ENCODE data around the gene CHL1.

CHL1 gene

GRCh38 chr3:217099-217813 lies 20.7 kb downstream of the CHL1 start:
- DNase-seq (ENCODE audit: low read depth in 2 of 2): no peak

DNA sequence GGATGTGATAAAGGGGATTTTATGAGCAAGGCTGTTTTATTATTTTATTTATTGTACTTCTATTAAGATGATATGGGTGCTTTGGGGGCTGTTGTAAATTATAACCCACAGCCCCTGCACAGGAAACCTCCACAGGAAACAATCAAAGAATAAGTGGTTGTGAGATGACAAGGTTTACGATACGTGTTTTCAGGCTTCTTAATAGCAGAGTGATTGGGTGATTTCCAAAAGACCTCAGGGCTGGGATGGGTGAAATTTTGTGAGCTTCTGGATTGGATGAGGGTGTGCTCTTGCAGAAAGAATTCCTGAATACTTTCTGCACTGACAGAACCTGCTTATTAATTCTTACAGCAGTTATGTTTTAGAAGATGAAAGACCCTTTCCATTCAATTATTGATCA lies 21.4 kb downstream of the CHL1 start:
- no peak for DNase-seq (ENCODE audit: low read depth in 2 of 2)

GRCh38 chr3:228442-229182 lies 32.0 kb downstream of the CHL1 start:
- no peak for DNase-seq (ENCODE audit: low read depth in 2 of 2)

GRCh38 chr3:229183-229661 lies 32.7 kb downstream of the CHL1 start:
- DNase-seq (ENCODE audit: low read depth in 2 of 2): no peak

DNA sequence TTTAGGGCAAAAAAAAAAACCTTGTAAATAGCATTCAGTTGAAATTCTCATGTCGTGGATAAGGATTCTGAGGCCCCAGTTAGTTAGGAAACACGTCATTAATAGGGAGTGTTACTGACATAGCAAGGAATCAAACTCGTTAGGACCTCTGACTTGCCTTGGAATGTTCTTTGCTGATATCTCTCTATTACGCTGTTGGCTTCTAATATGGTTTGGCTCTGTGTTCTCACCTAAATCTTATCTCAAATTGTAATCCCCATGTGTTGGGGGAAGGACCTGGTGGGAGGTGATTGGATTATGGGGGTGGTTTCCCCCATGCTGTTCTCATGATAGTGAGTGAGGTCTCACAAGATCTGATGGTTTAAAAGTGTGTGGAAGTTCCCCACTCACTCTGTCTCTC lies 40.3 kb downstream of the CHL1 start:
- DNase-seq (ENCODE audit: low read depth in 2 of 2): no peak

- no peak for DNase-seq (ENCODE audit: low read depth in 2 of 2)
These were observed 46.2 kb downstream of the CHL1 start for GRCh38 chr3:242602-243355.

GRCh38 chr3:243356-243725 lies 46.8 kb downstream of the CHL1 start:
- no peak for DNase-seq (ENCODE audit: low read depth in 2 of 2)

DNA sequence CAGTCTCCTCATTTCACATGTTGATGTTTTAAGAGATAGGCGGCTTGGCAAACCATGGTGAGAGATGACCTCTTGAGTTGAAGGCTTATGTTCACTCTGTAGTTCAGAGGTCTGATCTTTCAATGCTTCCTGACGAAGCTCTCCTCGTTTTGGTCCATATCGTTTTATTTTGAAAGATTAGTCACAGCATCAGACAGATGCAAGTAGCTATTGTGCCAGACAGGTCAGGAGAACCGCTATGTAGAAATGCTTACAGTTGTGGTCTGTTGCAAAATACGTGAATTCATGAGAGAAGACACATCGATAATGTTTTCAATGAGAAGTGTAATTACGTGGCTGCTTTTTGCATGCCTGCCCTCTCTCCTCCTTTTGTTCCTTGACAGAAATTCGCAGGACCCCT lies 47.5 kb downstream of the CHL1 start:
- no peak for DNase-seq (ENCODE audit: low read depth in 2 of 2)

- no peak for DNase-seq (ENCODE audit: low read depth in 2 of 2)
These were observed 51.4 kb downstream of the CHL1 start for GRCh38 chr3:247916-248315.

GRCh38 chr3:248864-249520 lies 52.4 kb downstream of the CHL1 start:
- DNase-seq (ENCODE audit: low read depth in 2 of 2): no peak

DNA sequence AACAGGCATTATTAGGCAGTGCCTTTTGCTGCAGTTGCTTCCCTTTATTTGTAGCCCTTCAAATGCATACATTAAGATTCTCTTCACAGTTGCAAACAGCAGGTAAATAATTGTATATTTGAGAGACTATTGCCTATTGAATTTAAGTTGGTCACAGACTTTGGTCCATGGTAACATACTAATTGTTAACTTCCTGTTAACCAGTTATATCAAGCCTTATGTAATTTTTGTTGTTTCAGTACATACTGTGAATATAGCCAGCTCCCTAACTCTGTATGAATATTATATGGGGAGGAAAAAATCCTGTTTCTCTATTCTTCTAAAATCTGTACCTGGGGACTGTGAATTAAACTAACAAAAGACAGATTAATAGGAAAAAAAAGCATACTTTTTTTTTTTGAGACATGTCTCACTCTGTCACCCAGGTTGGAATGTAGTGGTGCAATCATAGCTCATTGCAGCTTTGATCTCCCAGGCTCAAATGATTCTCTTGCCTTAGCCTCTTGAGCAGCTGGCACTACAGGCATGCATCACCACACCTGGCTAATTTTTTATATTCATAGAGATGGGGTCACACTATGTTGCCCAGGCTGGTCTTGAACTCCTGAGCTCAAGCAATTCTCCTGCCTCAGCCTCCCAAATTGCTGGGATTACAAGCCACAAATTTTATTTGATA lies 53.2 kb downstream of the CHL1 start:
- no peak for DNase-seq (ENCODE audit: low read depth in 2 of 2)

GRCh38 chr3:256501-256900 lies 59.9 kb downstream of the CHL1 start:
- DNase-seq (ENCODE audit: low read depth in 2 of 2): no peak

DNA sequence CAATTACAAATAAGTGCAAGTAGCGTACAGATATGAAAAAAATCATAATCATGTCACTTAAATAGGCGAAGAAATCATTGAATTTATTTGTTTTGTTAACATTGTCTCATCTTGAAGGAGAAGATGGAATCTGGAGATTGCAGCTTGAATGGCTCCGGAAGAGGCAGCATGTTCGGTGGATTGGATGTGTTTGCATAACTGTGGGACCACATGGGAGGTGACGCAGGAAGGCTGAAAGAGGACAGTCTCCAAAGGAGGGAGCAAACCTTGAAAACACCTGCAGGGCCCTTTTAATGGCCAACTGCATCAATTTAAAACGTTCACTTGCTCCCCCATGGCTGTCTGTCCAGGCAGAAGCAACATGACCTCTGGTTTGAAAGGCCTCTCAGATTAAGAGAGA lies 61.3 kb downstream of the CHL1 start:
- DNase-seq (ENCODE audit: low read depth in 2 of 2): no peak

- no peak for DNase-seq (ENCODE audit: low read depth in 2 of 2)
These were observed 64.3 kb downstream of the CHL1 start for GRCh38 chr3:260898-261297.

- DNase-seq (ENCODE audit: low read depth in 2 of 2): no peak
These were observed 66.8 kb downstream of the CHL1 start for GRCh38 chr3:263393-263792.

DNA sequence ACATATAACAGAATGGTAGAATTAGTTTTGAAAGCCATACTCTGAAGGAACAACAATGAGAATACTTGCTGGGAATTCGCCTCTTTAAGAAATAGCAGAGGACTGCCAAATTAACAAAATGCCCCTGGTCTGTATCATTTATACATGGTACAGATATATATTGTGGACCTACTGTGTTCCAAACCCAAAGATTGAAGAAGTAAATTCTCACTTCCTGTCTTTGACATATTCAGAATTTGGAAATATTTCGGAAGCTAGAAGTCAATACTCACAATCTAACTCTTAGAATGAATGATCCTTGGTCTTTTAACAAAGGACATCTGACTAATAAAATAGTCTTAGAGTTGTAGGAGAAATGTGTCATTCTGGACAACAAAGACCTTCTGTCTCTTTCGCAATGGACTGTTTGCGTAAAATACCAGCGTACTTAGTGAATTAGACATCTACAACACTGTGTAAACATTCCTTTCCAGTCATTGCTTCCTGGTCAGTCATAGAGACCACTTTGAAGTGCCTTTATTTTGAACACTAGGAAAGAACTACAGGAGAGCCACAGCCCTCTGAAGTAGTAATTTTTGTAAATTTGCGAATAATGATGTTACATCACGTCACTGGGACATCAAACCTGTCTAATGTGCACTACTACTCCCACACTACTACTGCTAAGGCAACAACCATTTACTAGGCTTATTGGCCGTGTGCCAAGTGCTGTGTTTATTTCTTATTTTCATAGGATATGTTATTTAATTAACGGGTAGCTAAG lies 68.0 kb downstream of the CHL1 start:
- DNase-seq (ENCODE audit: low read depth in 2 of 2): no peak

DNA sequence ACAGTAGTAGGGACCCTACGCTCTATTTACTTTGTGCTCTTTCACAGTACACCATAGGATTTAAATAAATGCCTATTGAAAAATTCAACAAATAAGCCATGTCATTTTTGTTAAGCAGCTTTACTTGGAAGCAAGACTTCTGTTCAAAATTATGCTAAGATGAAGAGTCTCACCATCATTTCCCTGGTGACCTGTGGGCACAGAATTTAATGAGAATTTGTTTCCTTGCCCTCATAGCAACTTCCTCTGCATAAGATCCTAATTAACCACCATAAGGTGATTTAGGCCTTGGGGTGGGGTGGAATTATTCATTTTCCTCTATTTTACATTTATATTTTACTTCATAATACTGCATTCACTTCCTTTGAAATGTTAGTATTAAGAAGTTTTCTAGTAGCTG lies 70.5 kb downstream of the CHL1 start:
- DNase-seq (ENCODE audit: low read depth in 2 of 2): no peak

DNA sequence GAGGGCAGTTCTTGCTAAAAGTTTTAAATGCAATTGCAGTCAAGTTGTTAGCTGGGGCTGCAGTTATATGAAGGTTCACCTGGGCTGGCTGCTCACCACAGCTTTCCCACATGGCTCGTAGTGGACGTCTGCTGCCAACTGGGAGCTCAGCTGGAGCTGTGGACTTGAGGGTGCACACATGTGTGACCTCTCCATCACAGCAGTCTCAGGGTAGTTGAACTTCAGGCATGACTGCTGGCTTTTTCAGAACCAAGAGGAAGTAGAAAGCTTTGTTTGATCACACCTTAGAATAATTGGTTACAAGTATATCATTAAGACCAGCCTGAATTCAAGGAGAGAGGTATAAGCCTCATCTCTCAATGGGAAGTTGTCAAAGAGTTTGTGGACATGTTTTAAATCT lies 74.1 kb downstream of the CHL1 start:
- no peak for DNase-seq (ENCODE audit: low read depth in 2 of 2)

DNA sequence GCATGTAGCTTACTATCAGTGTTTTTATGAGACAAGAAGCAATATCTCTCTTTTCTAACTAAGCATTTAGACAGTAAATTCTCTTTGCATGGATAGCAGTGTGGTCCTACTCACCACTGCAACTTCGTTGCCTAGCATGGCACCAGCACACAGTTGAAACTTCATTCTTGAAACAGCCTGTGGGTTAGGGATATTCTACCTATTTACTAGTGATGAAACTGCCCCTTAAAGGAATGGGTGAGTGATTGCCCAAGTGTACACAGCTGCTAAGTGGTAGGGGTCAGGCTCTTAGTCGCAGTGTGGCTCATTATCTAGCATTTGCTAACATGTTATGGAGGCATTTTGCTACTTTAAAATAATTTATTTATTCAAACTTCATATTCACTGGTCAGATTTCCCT lies 78.4 kb downstream of the CHL1 start:
- DNase-seq (ENCODE audit: low read depth in 2 of 2): no peak

- DNase-seq (ENCODE audit: low read depth in 2 of 2): no peak
These were observed 81.3 kb downstream of the CHL1 start for GRCh38 chr3:277873-278272.
